Endothelial cell of umbilical vein (primary cell): ENCODE results near the gene ZNF516. TPM values are rescaled to one million over a fixed set of nuclear protein-coding genes. Genes with fewer than 3 reads are reported as not detected.

ENCODE experiments used
- BruUV-seq: library from RNA; stranded (reverse); fragments of 400-500 nt; replicated peaks from 2 replicates; lab custom pipeline; 2021; lab: Mats Ljungman, UMichigan
- CTCF ChIA-PET: fragments of 300-600, 350-600 bp; sonication (Branson Sonifier 250); formaldehyde crosslinking; loops from one replicate; lab custom pipeline; 2021; ENCODE audit warnings: antibody characterized with exemption, inconsistent platforms; lab: Charles Lee
- POLR2A ChIA-PET: fragments of 300-600, 350-600 bp; sonication (Branson Sonifier 250); formaldehyde crosslinking; loops from one replicate; lab custom pipeline; 2021; ENCODE audit warnings: antibody characterized with exemption, inconsistent platforms; lab: Charles Lee
- DNase-seq: peaks from one replicate; pipeline ENCODE4 v3.0.0-alpha.2; 2011; ENCODE audit warnings: low read depth, low spot score
- FAIRE-seq: peaks from 2 replicates; lab custom pipeline; 2011; peaks lifted over from hg19 to GRCh38; lab: Jason Lieb, UNC
- H2AFZ ChIP-seq: 2 replicates; pipeline ENCODE4 v1.6.0; 2012; ENCODE audit warnings: low read depth, low read length, control low read depth, inconsistent platforms
- H3K27ac ChIP-seq: 2 replicates; pipeline ENCODE4 v1.5.1; 2011; ENCODE audit warnings: low read depth, mild to moderate bottlenecking, control low read depth, low read length, moderate library complexity; ENCODE audit not compliant: insufficient read depth
- H3K27me3 ChIP-seq, 2 experiments: 2 replicates each; pipeline versions ENCODE4 v1.6.0 to v1.6.1; 2011; ENCODE audit warnings: low read length in 2 of 2, mixed read lengths in 1 of 2; ENCODE audit not compliant: control insufficient read depth in 2 of 2, insufficient read depth in 2 of 2
- H3K36me3 ChIP-seq, 2 experiments: 2 replicates in 1 of 2; 3 replicates in 1 of 2; pipeline ENCODE4 v1.5.1; 2011; ENCODE audit warnings: low read length in 2 of 2, mild to moderate bottlenecking in 1 of 2, moderate library complexity in 1 of 2; ENCODE audit not compliant: control insufficient read depth in 2 of 2, insufficient read depth in 2 of 2; ENCODE audit errors: extremely low read depth in 1 of 2
- H3K4me1 ChIP-seq: 3 replicates; pipeline ENCODE4 v1.5.1; 2011; ENCODE audit warnings: mild to moderate bottlenecking, low read length; ENCODE audit not compliant: control insufficient read depth, insufficient read depth; ENCODE audit errors: extremely low read depth
- H3K4me2 ChIP-seq: 2 replicates; pipeline ENCODE4 v1.6.1; 2011; ENCODE audit warnings: low read length, control low read depth, mixed read lengths; ENCODE audit not compliant: insufficient read depth
- H3K4me3 ChIP-seq, 3 experiments: fragments of 200-600 bp in 1 of 3; sonication (generic), shearing (Covaris generic) in 1 of 3; replicated peaks in 1 of 3; 2 replicates each; pipeline ENCODE4 v1.5.1; 2011 to 2016; ENCODE audit warnings: control low read depth in 3 of 3, low read length in 3 of 3, mild to moderate bottlenecking in 2 of 3, inconsistent platforms in 1 of 3, low read depth in 1 of 3, moderate library complexity in 1 of 3; ENCODE audit not compliant: insufficient read depth in 1 of 3
- H3K79me2 ChIP-seq: 2 replicates; pipeline ENCODE4 v1.6.0; 2012; ENCODE audit warnings: low read length, inconsistent platforms; ENCODE audit not compliant: control insufficient read depth, insufficient read depth
- H3K9ac ChIP-seq: replicated peaks from 2 replicates; pipeline ENCODE3; 2011; ENCODE audit warnings: low read length, control low read depth; ENCODE audit not compliant: insufficient read depth; ENCODE audit errors: extremely low read depth
- H3K9me1 ChIP-seq: replicated peaks from 3 replicates; pipeline ENCODE4 v1.6.0; 2011; ENCODE audit warnings: mild to moderate bottlenecking, low read length; ENCODE audit not compliant: control insufficient read depth, insufficient read depth; ENCODE audit errors: extremely low read depth
- H3K9me3 ChIP-seq: replicated peaks from 2 replicates; pipeline ENCODE4 v1.5.1; 2012; ENCODE audit warnings: low read length, inconsistent platforms; ENCODE audit not compliant: control insufficient read depth, insufficient read depth
- H4K20me1 ChIP-seq: replicated peaks from 2 replicates; pipeline ENCODE3; 2011; ENCODE audit warnings: mild to moderate bottlenecking, low read length; ENCODE audit not compliant: control insufficient read depth, insufficient read depth; ENCODE audit errors: extremely low read depth
- CTCF ChIP-seq, 2 donors: IDR thresholded peaks; 1 replicate in 1 of 2; 2 replicates in 1 of 2; pipeline ENCODE4 v1.5.1; 2011; ENCODE audit warnings: low read length in 2 of 2, mild to moderate bottlenecking in 2 of 2, moderate library complexity in 2 of 2, control low read depth in 1 of 2, inconsistent platforms in 1 of 2, low read depth in 1 of 2; ENCODE audit not compliant: insufficient read depth in 1 of 2; ENCODE audit errors: extremely low read depth in 1 of 2
- EZH2 ChIP-seq: IDR thresholded peaks from 2 replicates; pipeline ENCODE4 v1.6.1; 2012; ENCODE audit warnings: borderline replicate concordance, low read depth, mild to moderate bottlenecking, moderate library complexity, low read length, inconsistent platforms; ENCODE audit not compliant: severe bottlenecking
- FOS ChIP-seq: IDR thresholded peaks from 2 replicates; pipeline ENCODE4 v1.6.1; 2011; ENCODE audit warnings: mild to moderate bottlenecking, low read length, moderate library complexity, borderline replicate concordance; ENCODE audit not compliant: insufficient read depth
- GATA2 ChIP-seq: IDR thresholded peaks from 2 replicates; pipeline ENCODE4 v1.7.0; 2011; ENCODE audit warnings: low read depth, mild to moderate bottlenecking, moderate library complexity, mixed read lengths, low read length; ENCODE audit not compliant: insufficient read length, insufficient read depth
- JUN ChIP-seq: IDR thresholded peaks from 2 replicates; pipeline ENCODE4 v1.6.1; 2011; ENCODE audit warnings: borderline replicate concordance, low read depth; ENCODE audit not compliant: insufficient read length, insufficient read depth
- MAX ChIP-seq: IDR thresholded peaks from 2 replicates; pipeline ENCODE4 v1.6.1; 2011; ENCODE audit not compliant: insufficient read depth, insufficient read length
- MYC ChIP-seq: IDR thresholded peaks from one replicate; pipeline ENCODE4 v1.6.1; 2011; ENCODE audit warnings: mild to moderate bottlenecking, low read depth, low read length
- POLR2A ChIP-seq: IDR thresholded peaks from 2 replicates; pipeline ENCODE4 v1.6.1; 2012; ENCODE audit warnings: low read depth, mild to moderate bottlenecking, control low read depth, low read length
- POLR2AphosphoS5 ChIP-seq: IDR thresholded peaks from 2 replicates; pipeline ENCODE4 v1.6.1; 2012; ENCODE audit warnings: low read depth, mild to moderate bottlenecking, control low read depth, low read length, moderate library complexity; ENCODE audit not compliant: insufficient read depth
- dilution Hi-C: fragments of 300-500 bp; cut with MboI; formaldehyde crosslinking; loops from one replicate; pipeline ENCODE4 v1.15.0; 2019; ENCODE audit warnings: low sequenced_read_pairs; ENCODE audit not compliant: extremely low pct_ligation_motif_present
- intact Hi-C: fragments of 100-400 bp; cut with micrococcal nuclease; formaldehyde crosslinking; loops from one replicate; pipeline ENCODE4 v1.10.0; 2022
- polyA plus RNA-seq, 4 experiments: library from polyadenylated mRNA; depleted of rRNA in 3 of 4; stranded (reverse) in 3 of 4; unstranded in 1 of 4; fragments of >200 nt; gene quantifications; 2 replicates each; pipeline versions ENCODE4 v1.2.1 to v1.2.3, GENCODE V29; 2011 to 2012; ENCODE audit warnings: missing spikeins in 1 of 4
- total RNA-seq: library from RNA; stranded (reverse); gene quantifications from 2 replicates; pipeline ENCODE4 v1.2.3, GENCODE V29; 2021

The ZNF516 gene
- total and polyA plus RNA-seq, 2 donors (not counting 3 experiments of a cell fraction or from before 2014, with no cell fraction given), result 3.6 to 19.1 TPM

- H3K9ac ChIP-seq, result no peak overlapping the region
- no peak overlapping the region for H3K4me3 ChIP-seq
- no peaks in the 10 kb centered on the region for H3K9me1 ChIP-seq
- TF ChIP-seq EZH2 (no peak), POLR2AphosphoS5 (no peak), GATA2 (no peak), MAX (no peak), POLR2A (no peak), FOS (no peak), JUN (no peak), CTCF (IDR thresholded peaks at IDR 0.05; ENCODE audit: extremely low read depth in 1 of 2, insufficient read depth in 1 of 2, low read depth in 1 of 2, low read length in 2 of 2) (no peak), MYC (no peak)
- intact Hi-C loops (loop anchor here (5.0 to 10.0 kb wide), 3 partner anchors 872 to 1722 kb away; no protein-coding TSS in a partner anchor), dilution Hi-C loops (no loop called here)
- POLR2A ChIA-PET, result no interaction called here
- no peaks in the 10 kb centered on the region for H4K20me1 ChIP-seq
- DNase-seq (no peak), FAIRE-seq (no peak)
- no TSS peak for BruUV-seq
- H3K27ac ChIP-seq, result no peak overlapping the region
- CTCF ChIA-PET, result interaction anchor here (1.5 to 4.2 kb wide), 3 partner anchors 363 to 1723 kb away, joined by 3 to 28 read pairs (median 20); no protein-coding TSS in a partner anchor
- no peaks in the 10 kb centered on the region for H3K9me3 ChIP-seq
- H3K4me2 ChIP-seq, result no peak overlapping the region
- H2AFZ ChIP-seq, result no peak overlapping the region
- no peaks in the 10 kb centered on the region for H3K27me3 ChIP-seq
- H3K36me3 ChIP-seq, result no peaks in the 10 kb centered on the region
- no peaks in the 10 kb centered on the region for H3K79me2 ChIP-seq
- H3K4me1 ChIP-seq, result no peaks in the 10 kb centered on the region
Observed at GRCh38 chr18:76346490-76347130, 148.4 kb downstream of the ZNF516 start.
